HEK293 (cell line): Measurements from ENCODE around the gene KCNB1.

Source experiments
- CTCF ChIA-PET: fragments of 350-600 bp; formaldehyde crosslinking; extraction: SDS; loops from one replicate; lab custom pipeline; 2021; ENCODE audit warnings: antibody characterized with exemption; lab: Yijun Ruan, JAX
- POLR2A ChIA-PET: fragments of 300-600 bp; formaldehyde crosslinking; extraction: SDS; loops from one replicate; lab custom pipeline; 2020; ENCODE audit warnings: antibody characterized with exemption, inconsistent platforms; lab: Yijun Ruan, JAX
- H3K27ac ChIP-seq: fragments of 200-500 bp; sonication (Bioruptor generic); 2 replicates; pipeline ENCODE4 v1.5.1; 2014; ENCODE audit warnings: low read depth, low read length, control low read depth, inconsistent platforms; ENCODE audit errors: extremely low read depth
- H3K36me3 ChIP-seq, 2 experiments: fragments of 200-500 bp in 1 of 2; sonication (Bioruptor generic) in 1 of 2; 1 replicate in 1 of 2; 2 replicates in 1 of 2; pipeline ENCODE4 v1.5.1; 2014 to 2017; ENCODE audit warnings: inconsistent platforms in 2 of 2, low read length in 2 of 2; ENCODE audit not compliant: control insufficient read depth in 2 of 2, insufficient read depth in 1 of 2
- H3K4me1 ChIP-seq: fragments of 200-500 bp; sonication (Bioruptor generic); 2 replicates; pipeline ENCODE4 v1.5.1; 2014; ENCODE audit warnings: mild to moderate bottlenecking, low read length, inconsistent platforms; ENCODE audit not compliant: control insufficient read depth, insufficient read depth
- H3K4me3 ChIP-seq: 2 replicates; pipeline ENCODE4 v1.5.1; 2011; ENCODE audit warnings: low read depth, mild to moderate bottlenecking, control low read depth, low read length, moderate library complexity
- H3K9me3 ChIP-seq: fragments of 200-500 bp; sonication (Bioruptor generic); 2 replicates; pipeline ENCODE4 v1.5.1; 2014; ENCODE audit warnings: low read depth, low read length, inconsistent platforms; ENCODE audit not compliant: control insufficient read depth, insufficient read depth
- ATF2 ChIP-seq: fragments of 450-650 bp; formaldehyde crosslinking; IDR thresholded peaks from 2 replicates; pipeline ENCODE4 v1.5.1; 2016; ENCODE audit warnings: missing biosample characterization, missing genetic modification characterization, low read depth
- ELK4 ChIP-seq: IDR thresholded peaks from 2 replicates; pipeline ENCODE4 v1.6.1; 2011; ENCODE audit warnings: mild to moderate bottlenecking, low read depth, low read length, borderline replicate concordance
- GLI2 ChIP-seq: fragments of 450-650 bp; formaldehyde crosslinking; IDR thresholded peaks from 2 replicates; pipeline ENCODE4; 2017; ENCODE audit warnings: missing biosample characterization, missing genetic modification characterization, low read depth, borderline replicate concordance
- SCRT2 ChIP-seq: fragments of 450-650 bp; formaldehyde crosslinking; IDR thresholded peaks from 2 replicates; pipeline ENCODE4 v1.5.1; 2016; ENCODE audit warnings: missing biosample characterization, missing genetic modification characterization
- ZBTB17 ChIP-seq: fragments of 450-650 bp; formaldehyde crosslinking; IDR thresholded peaks from 2 replicates; pipeline ENCODE4 v1.5.1; 2016; ENCODE audit warnings: missing biosample characterization, missing genetic modification characterization
- ZBTB21 ChIP-seq: fragments of 450-650 bp; formaldehyde crosslinking; IDR thresholded peaks from 2 replicates; pipeline ENCODE4 v1.5.1; 2017; ENCODE audit warnings: missing biosample characterization, missing genetic modification characterization
- ZNF138 ChIP-seq: fragments of 450-650 bp; formaldehyde crosslinking; IDR thresholded peaks from 2 replicates; pipeline ENCODE4 v1.5.1; 2016; ENCODE audit warnings: missing biosample characterization, missing genetic modification characterization, borderline replicate concordance
- ZNF311 ChIP-seq: fragments of 450-650 bp; formaldehyde crosslinking; IDR thresholded peaks from 2 replicates; pipeline ENCODE4 v1.5.1; 2017; ENCODE audit warnings: missing biosample characterization, missing genetic modification characterization, borderline replicate concordance
- ZNF394 ChIP-seq: fragments of 450-650 bp; formaldehyde crosslinking; IDR thresholded peaks from 2 replicates; pipeline ENCODE4 v1.5.1; 2016; ENCODE audit warnings: missing biosample characterization, missing genetic modification characterization, mild to moderate bottlenecking, moderate library complexity, borderline replicate concordance
- ZNF548 ChIP-seq: fragments of 450-650 bp; formaldehyde crosslinking; IDR thresholded peaks from 2 replicates; pipeline ENCODE4 v1.5.1; 2016; ENCODE audit warnings: missing biosample characterization, missing genetic modification characterization
- ZNF768 ChIP-seq: fragments of 450-650 bp; formaldehyde crosslinking; IDR thresholded peaks from 2 replicates; pipeline ENCODE4 v1.5.1; 2018; ENCODE audit warnings: missing biosample characterization, mild to moderate bottlenecking, missing genetic modification characterization
- TF ChIP-seq, protein P1 (sequence below): fragments of 450-650 bp; formaldehyde crosslinking; IDR thresholded peaks from 2 replicates; pipeline ENCODE4 v1.5.1; 2016; ENCODE audit warnings: missing biosample characterization, missing genetic modification characterization
- TF ChIP-seq, protein P2 (sequence below): fragments of 450-650 bp; formaldehyde crosslinking; IDR thresholded peaks from 2 replicates; pipeline ENCODE4 v1.5.1; 2016; ENCODE audit warnings: missing biosample characterization, missing genetic modification characterization

The KCNB1 gene

GRCh38 chr20:49361862-49362660 lies 120.4 kb downstream of the KCNB1 start:
- ChIA-PET CTCF (interaction anchor here (0.7 kb wide), 1 partner anchor 19 kb away, joined by 8 read pairs; no protein-coding TSS in a partner anchor), POLR2A (no interaction called here)
- no peaks in the 10 kb centered on the region for H3K9me3 ChIP-seq
- no peak overlapping the region for H3K4me3 ChIP-seq
- no peaks in the 10 kb centered on the region for H3K4me1 ChIP-seq
- no peak for TF ChIP-seq ZBTB21
- TF ChIP-seq, protein P1, sequence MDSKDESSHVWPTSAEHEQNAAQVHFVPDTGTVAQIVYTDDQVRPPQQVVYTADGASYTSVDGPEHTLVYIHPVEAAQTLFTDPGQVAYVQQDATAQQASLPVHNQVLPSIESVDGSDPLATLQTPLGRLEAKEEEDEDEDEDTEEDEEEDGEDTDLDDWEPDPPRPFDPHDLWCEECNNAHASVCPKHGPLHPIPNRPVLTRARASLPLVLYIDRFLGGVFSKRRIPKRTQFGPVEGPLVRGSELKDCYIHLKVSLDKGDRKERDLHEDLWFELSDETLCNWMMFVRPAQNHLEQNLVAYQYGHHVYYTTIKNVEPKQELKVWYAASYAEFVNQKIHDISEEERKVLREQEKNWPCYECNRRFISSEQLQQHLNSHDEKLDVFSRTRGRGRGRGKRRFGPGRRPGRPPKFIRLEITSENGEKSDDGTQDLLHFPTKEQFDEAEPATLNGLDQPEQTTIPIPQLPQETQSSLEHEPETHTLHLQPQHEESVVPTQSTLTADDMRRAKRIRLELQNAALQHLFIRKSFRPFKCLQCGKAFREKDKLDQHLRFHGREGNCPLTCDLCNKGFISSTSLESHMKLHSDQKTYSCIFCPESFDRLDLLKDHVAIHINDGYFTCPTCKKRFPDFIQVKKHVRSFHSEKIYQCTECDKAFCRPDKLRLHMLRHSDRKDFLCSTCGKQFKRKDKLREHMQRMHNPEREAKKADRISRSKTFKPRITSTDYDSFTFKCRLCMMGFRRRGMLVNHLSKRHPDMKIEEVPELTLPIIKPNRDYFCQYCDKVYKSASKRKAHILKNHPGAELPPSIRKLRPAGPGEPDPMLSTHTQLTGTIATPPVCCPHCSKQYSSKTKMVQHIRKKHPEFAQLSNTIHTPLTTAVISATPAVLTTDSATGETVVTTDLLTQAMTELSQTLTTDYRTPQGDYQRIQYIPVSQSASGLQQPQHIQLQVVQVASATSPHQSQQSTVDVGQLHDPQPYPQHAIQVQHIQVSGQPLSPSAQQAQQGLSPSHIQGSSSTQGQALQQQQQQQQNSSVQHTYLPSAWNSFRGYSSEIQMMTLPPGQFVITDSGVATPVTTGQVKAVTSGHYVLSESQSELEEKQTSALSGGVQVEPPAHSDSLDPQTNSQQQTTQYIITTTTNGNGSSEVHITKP (tag by site-specific recombination) = peak; percentile 93
- no peak overlapping the region for H3K27ac ChIP-seq
- H3K36me3 ChIP-seq = no peaks in the 10 kb centered on the region

DNA sequence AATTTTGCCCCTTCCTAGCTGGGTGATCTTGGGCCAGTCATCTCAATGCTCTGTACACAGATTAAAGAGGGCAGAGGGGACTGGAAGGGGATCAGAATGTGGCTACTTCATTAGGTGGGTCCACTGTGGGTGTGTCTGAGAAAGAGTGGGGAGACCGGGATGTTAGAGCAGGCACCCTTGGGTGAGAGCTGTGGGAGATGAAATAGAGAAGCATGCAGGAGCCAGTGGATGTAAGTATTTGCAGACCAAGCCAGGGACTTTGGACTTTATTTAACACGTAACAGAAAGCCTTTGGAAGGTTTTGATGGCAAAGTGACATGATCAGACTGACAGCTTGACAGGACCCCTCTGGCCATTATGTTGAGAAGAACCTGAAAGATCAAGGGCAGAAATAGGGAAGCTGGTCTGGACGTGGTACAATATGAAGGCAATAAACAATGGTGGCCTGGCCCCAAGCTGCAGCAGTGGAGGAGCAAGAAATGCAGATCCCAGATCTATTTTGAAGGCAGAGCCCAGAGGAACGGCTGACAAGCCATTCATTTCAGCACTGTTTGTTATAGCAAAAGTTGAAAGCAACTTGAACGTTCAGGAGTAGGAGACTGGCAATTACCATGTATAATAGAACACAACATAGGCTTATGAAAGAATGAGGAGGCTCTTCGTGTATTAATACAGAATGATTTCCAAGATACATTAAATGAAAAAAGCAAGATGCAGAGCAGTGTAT lies 122.1 kb downstream of the KCNB1 start:
- no peaks in the 10 kb centered on the region for H3K9me3 ChIP-seq
- TF ChIP-seq, protein P2, sequence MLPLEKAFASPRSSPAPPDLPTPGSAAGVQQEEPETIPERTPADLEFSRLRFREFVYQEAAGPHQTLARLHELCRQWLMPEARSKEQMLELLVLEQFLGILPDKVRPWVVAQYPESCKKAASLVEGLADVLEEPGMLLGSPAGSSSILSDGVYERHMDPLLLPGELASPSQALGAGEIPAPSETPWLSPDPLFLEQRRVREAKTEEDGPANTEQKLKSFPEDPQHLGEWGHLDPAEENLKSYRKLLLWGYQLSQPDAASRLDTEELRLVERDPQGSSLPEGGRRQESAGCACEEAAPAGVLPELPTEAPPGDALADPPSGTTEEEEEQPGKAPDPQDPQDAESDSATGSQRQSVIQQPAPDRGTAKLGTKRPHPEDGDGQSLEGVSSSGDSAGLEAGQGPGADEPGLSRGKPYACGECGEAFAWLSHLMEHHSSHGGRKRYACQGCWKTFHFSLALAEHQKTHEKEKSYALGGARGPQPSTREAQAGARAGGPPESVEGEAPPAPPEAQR (tag by site-specific recombination) = no peak
- TF ChIP-seq ZBTB17 (tag by site-specific recombination) = peak; percentile 66
- TF ChIP-seq, all 188 proteins: peak for 1
- no peaks in the 10 kb centered on the region for H3K4me1 ChIP-seq
- H3K27ac ChIP-seq = no peak overlapping the region
- CTCF ChIA-PET = interaction anchor here (0.6 kb wide), 1 partner anchor 231 kb away, joined by 3 read pairs; no protein-coding TSS in a partner anchor
- H3K4me3 ChIP-seq = no peak overlapping the region
- POLR2A ChIA-PET = no interaction called here
- H3K36me3 ChIP-seq = no peaks in the 10 kb centered on the region

- Histone ChIP-seq H3K27ac (no peak overlapping the region), H3K9me3 (no peaks in the 10 kb centered on the region), H3K4me3 (no peak overlapping the region), H3K36me3 (no peaks in the 10 kb centered on the region), H3K4me1 (no peaks in the 10 kb centered on the region)
- ChIA-PET CTCF (interaction anchor here (0.6 to 2.2 kb wide), 6 partner anchors 9 to 127 kb away, joined by 3 to 11 read pairs (median 4); no protein-coding TSS in a partner anchor), POLR2A (no interaction called here)
- TF ChIP-seq ATF2 (no peak), SCRT2 (tag by site-specific recombination) (peak; percentile 47; the same call in 1 of the 2 replicates)
These were observed 125.8 kb downstream of the KCNB1 start for GRCh38 chr20:49356676-49357075.

GRCh38 chr20:49354673-49355072 lies 127.8 kb downstream of the KCNB1 start:
- no peaks in the 10 kb centered on the region for H3K4me1 ChIP-seq
- POLR2A ChIA-PET = no interaction called here
- no peak for TF ChIP-seq ZNF311
- TF ChIP-seq ZNF138 (tag by site-specific recombination) = no peak
- no peak for TF ChIP-seq ZNF548 (tag by site-specific recombination)
- no peak for TF ChIP-seq GLI2 (tag by site-specific recombination)
- TF ChIP-seq ZNF394 (tag by site-specific recombination) = no peak
- TF ChIP-seq ELK4 = no peak
- TF ChIP-seq ZNF768 (tag by site-specific recombination) = no peak
- no peak overlapping the region for H3K4me3 ChIP-seq
- H3K36me3 ChIP-seq = no peaks in the 10 kb centered on the region
- H3K27ac ChIP-seq = no peak overlapping the region
- no peaks in the 10 kb centered on the region for H3K9me3 ChIP-seq
- CTCF ChIA-PET = interaction anchor here (0.6 to 3.5 kb wide), 7 partner anchors 9 to 148 kb away, joined by 3 to 13 read pairs (median 7); no protein-coding TSS in a partner anchor
